ES-I3 (cell line): ENCODE data around the gene BBOX1.

Experiments
- H3K36me3 ChIP-seq: 2 replicates; pipeline ENCODE4 v1.6.1; 2013; ENCODE audit warnings: mild to moderate bottlenecking, low read length, control low read depth, moderate library complexity; ENCODE audit not compliant: insufficient read depth
- H3K4me1 ChIP-seq: 2 replicates; pipeline ENCODE4 v1.6.1; 2013; ENCODE audit warnings: mild to moderate bottlenecking, control low read depth, low read length; ENCODE audit not compliant: insufficient read depth
- H3K9ac ChIP-seq: 2 replicates; pipeline ENCODE4 v1.6.1; 2013; ENCODE audit warnings: low read depth, mild to moderate bottlenecking, low read length, moderate library complexity
- H3K9me3 ChIP-seq: 2 replicates; pipeline ENCODE4 v1.6.1; 2013; ENCODE audit warnings: mild to moderate bottlenecking, low read length, moderate library complexity; ENCODE audit not compliant: control insufficient read depth, insufficient read depth

BBOX1 gene

GRCh38 chr11:27012234-27012921, 28.2 kb upstream of the BBOX1 start:
- Histone ChIP-seq H3K36me3 (no peaks in the 10 kb centered on the region), H3K9ac (no peak overlapping the region), H3K4me1 (peaks cover 4% of the 10 kb centered on the region; the same call in 1 of the 2 replicates), H3K9me3 (no peaks in the 10 kb centered on the region)

- no peaks in the 10 kb centered on the region for H3K9me3 ChIP-seq
These were observed 26.7 kb upstream of the BBOX1 start for GRCh38 chr11:27013781-27014361.

GRCh38 chr11:27018902-27019529, 21.6 kb upstream of the BBOX1 start:
- Histone ChIP-seq H3K36me3 (no peaks in the 10 kb centered on the region), H3K4me1 (no peaks in the 10 kb centered on the region), H3K9ac (no peak overlapping the region), H3K9me3 (no peaks in the 10 kb centered on the region; the same call in 1 of the 2 replicates)

More at GRCh38 chr11:27013781-27014361, 26.7 kb upstream of the BBOX1 start:
- Histone ChIP-seq H3K9ac (no peak overlapping the region), H3K4me1 (peaks cover 4% of the 10 kb centered on the region; the same call in 1 of the 2 replicates), H3K36me3 (no peaks in the 10 kb centered on the region)

- Histone ChIP-seq H3K4me1 (peaks cover 4% of the 10 kb centered on the region; the same call in 1 of the 2 replicates), H3K36me3 (no peaks in the 10 kb centered on the region), H3K9ac (no peak overlapping the region), H3K9me3 (no peaks in the 10 kb centered on the region; the same call in 1 of the 2 replicates)
These were observed 19.9 kb upstream of the BBOX1 start for GRCh38 chr11:27020751-27021150.

- H3K4me1 ChIP-seq, result peaks cover 4% of the 10 kb centered on the region; the same call in 1 of the 2 replicates
- no peak overlapping the region for H3K9ac ChIP-seq
- no peaks in the 10 kb centered on the region for H3K36me3 ChIP-seq
- no peaks in the 10 kb centered on the region; the same call in 1 of the 2 replicates for H3K9me3 ChIP-seq
These were observed 17.9 kb upstream of the BBOX1 start for GRCh38 chr11:27022659-27023251.

GRCh38 chr11:27024865-27025264, 15.8 kb upstream of the BBOX1 start:
- Histone ChIP-seq H3K9ac (no peak overlapping the region), H3K4me1 (peaks cover 4% of the 10 kb centered on the region; the same call in 1 of the 2 replicates), H3K36me3 (no peaks in the 10 kb centered on the region), H3K9me3 (no peaks in the 10 kb centered on the region)

GRCh38 chr11:27025312-27025955, 15.2 kb upstream of the BBOX1 start:
- no peak overlapping the region for H3K9ac ChIP-seq
- peaks cover 4% of the 10 kb centered on the region; the same call in 1 of the 2 replicates for H3K4me1 ChIP-seq
- H3K36me3 ChIP-seq, result no peaks in the 10 kb centered on the region
- H3K9me3 ChIP-seq, result no peaks in the 10 kb centered on the region

GRCh38 chr11:27025957-27026733, 14.5 kb upstream of the BBOX1 start:
- H3K9me3 ChIP-seq, result no peaks in the 10 kb centered on the region

GRCh38 chr11:27028561-27028965, 12.1 kb upstream of the BBOX1 start:
- no peak overlapping the region for H3K9ac ChIP-seq
- no peaks in the 10 kb centered on the region for H3K36me3 ChIP-seq
- peaks cover 4% of the 10 kb centered on the region; the same call in 1 of the 2 replicates for H3K4me1 ChIP-seq
- H3K9me3 ChIP-seq, result no peaks in the 10 kb centered on the region

More at GRCh38 chr11:27025957-27026733, 14.5 kb upstream of the BBOX1 start:
- no peaks in the 10 kb centered on the region for H3K36me3 ChIP-seq
- no peak overlapping the region for H3K9ac ChIP-seq
- H3K4me1 ChIP-seq, result peaks cover 4% of the 10 kb centered on the region; the same call in 1 of the 2 replicates

- no peak overlapping the region for H3K9ac ChIP-seq
- H3K4me1 ChIP-seq, result peaks cover 4% of the 10 kb centered on the region; the same call in 1 of the 2 replicates
- no peaks in the 10 kb centered on the region for H3K36me3 ChIP-seq
- H3K9me3 ChIP-seq, result no peaks in the 10 kb centered on the region
These were observed 10.6 kb upstream of the BBOX1 start for GRCh38 chr11:27029966-27030365.

GRCh38 chr11:27031754-27032153, 8.9 kb upstream of the BBOX1 start:
- H3K36me3 ChIP-seq, result no peaks in the 10 kb centered on the region
- no peak overlapping the region for H3K9ac ChIP-seq
- no peaks in the 10 kb centered on the region for H3K4me1 ChIP-seq
- H3K9me3 ChIP-seq, result no peaks in the 10 kb centered on the region

- Histone ChIP-seq H3K9ac (no peak overlapping the region), H3K9me3 (no peaks in the 10 kb centered on the region; the same call in 1 of the 2 replicates), H3K36me3 (no peaks in the 10 kb centered on the region), H3K4me1 (peaks cover 13% of the 10 kb centered on the region; the same call in 1 of the 2 replicates)
These were observed 742 bp upstream of the BBOX1 start for GRCh38 chr11:27039873-27040272.

- H3K9ac ChIP-seq, result no peak overlapping the region
- H3K9me3 ChIP-seq, result no peaks in the 10 kb centered on the region; the same call in 1 of the 2 replicates
- peaks cover 13% of the 10 kb centered on the region; the same call in 1 of the 2 replicates for H3K4me1 ChIP-seq
- H3K36me3 ChIP-seq, result no peaks in the 10 kb centered on the region
These were observed 705 bp downstream of the BBOX1 start for GRCh38 chr11:27041141-27041899.
